Trophoblast cell (in vitro differentiated cells and primary cell): Measurements from ENCODE around the gene SLC9A6.
A peak's percentile ranks its signal among the peaks of the same experiment; 100 is the strongest.
"Not testable (repeated sequence)": the region's sequence is repeated elsewhere in the genome, so short reads cannot be mapped to it uniquely, and the experiment has no call there.

Experiments used
- DNase-seq, 2 donors: peaks; one replicate each; pipeline ENCODE4 v3.0.0-alpha.2; 2016
- H2AFZ ChIP-seq: 2 replicates; pipeline ENCODE4 v1.6.1; 2013; ENCODE audit warnings: low read length, moderate library complexity, mild to moderate bottlenecking; ENCODE audit not compliant: insufficient read depth, poor library complexity
- H2AK5ac ChIP-seq: 2 replicates; pipeline ENCODE4 v1.6.1; 2013; ENCODE audit warnings: mild to moderate bottlenecking, low read length
- H2BK120ac ChIP-seq: 2 replicates; pipeline ENCODE4 v1.6.1; 2013; ENCODE audit warnings: low read length, mild to moderate bottlenecking, moderate library complexity; ENCODE audit not compliant: insufficient read depth, poor library complexity
- H2BK12ac ChIP-seq: 2 replicates; pipeline ENCODE4 v1.6.1; 2013; ENCODE audit warnings: mild to moderate bottlenecking, low read length, moderate library complexity
- H2BK5ac ChIP-seq: 2 replicates; pipeline ENCODE4 v1.6.1; 2013; ENCODE audit warnings: low read length, low read depth, moderate library complexity, mild to moderate bottlenecking; ENCODE audit not compliant: poor library complexity
- H3K14ac ChIP-seq: 2 replicates; pipeline ENCODE4 v1.6.1; 2013; ENCODE audit warnings: mild to moderate bottlenecking, low read length
- H3K18ac ChIP-seq: 2 replicates; pipeline ENCODE4 v1.6.1; 2013; ENCODE audit warnings: mild to moderate bottlenecking, low read length
- H3K23ac ChIP-seq: 2 replicates; pipeline ENCODE4 v1.6.1; 2013; ENCODE audit warnings: low read length
- H3K27ac ChIP-seq: 2 replicates; pipeline ENCODE4 v1.5.1; 2013; ENCODE audit warnings: low read depth, mild to moderate bottlenecking, inconsistent platforms, low read length, moderate library complexity
- H3K27me3 ChIP-seq: 2 replicates; pipeline ENCODE4 v1.6.1; 2013; ENCODE audit warnings: inconsistent platforms, mild to moderate bottlenecking, low read length, moderate library complexity; ENCODE audit not compliant: insufficient read depth
- H3K36me3 ChIP-seq, 2 experiments: 1 replicate in 1 of 2; 2 replicates in 1 of 2; pipeline ENCODE4 v1.6.1; 2013; ENCODE audit warnings: low read length in 2 of 2, mild to moderate bottlenecking in 2 of 2, moderate library complexity in 1 of 2; ENCODE audit not compliant: insufficient read depth in 2 of 2, control insufficient read depth in 1 of 2
- H3K4ac ChIP-seq: 2 replicates; pipeline ENCODE4 v1.6.1; 2013; ENCODE audit warnings: low read depth, mild to moderate bottlenecking, low read length, moderate library complexity
- H3K4me1 ChIP-seq, 2 experiments: 1 replicate in 1 of 2; 2 replicates in 1 of 2; pipeline ENCODE4 v1.6.1; 2013; ENCODE audit warnings: low read length in 2 of 2, mild to moderate bottlenecking in 2 of 2, moderate library complexity in 1 of 2; ENCODE audit not compliant: insufficient read depth in 2 of 2, control insufficient read depth in 1 of 2
- H3K4me2 ChIP-seq: 2 replicates; pipeline ENCODE4 v1.6.1; 2013; ENCODE audit warnings: inconsistent platforms, mild to moderate bottlenecking, low read length, moderate library complexity
- H3K4me3 ChIP-seq: 2 replicates; pipeline ENCODE4 v1.5.1; 2013; ENCODE audit warnings: mild to moderate bottlenecking, low read depth, low read length, inconsistent platforms
- H3K79me1 ChIP-seq: one replicate; pipeline ENCODE4 v1.6.1; 2013; ENCODE audit warnings: low read length
- H3K79me2 ChIP-seq: 2 replicates; pipeline ENCODE4 v1.6.1; 2013; ENCODE audit warnings: low read length, mild to moderate bottlenecking; ENCODE audit not compliant: control insufficient read depth, insufficient read depth, poor library complexity
- H3K9ac ChIP-seq: 2 replicates; pipeline ENCODE4 v1.6.1; 2013; ENCODE audit warnings: mild to moderate bottlenecking, low read length
- H3K9me3 ChIP-seq: 2 replicates; pipeline ENCODE4 v1.6.1; 2013; ENCODE audit warnings: low read depth, mild to moderate bottlenecking, control low read depth, inconsistent platforms, low read length; ENCODE audit not compliant: insufficient read depth
- H4K12ac ChIP-seq: 2 replicates; pipeline ENCODE4 v1.6.1; 2013; ENCODE audit warnings: low read depth, mild to moderate bottlenecking, low read length, moderate library complexity
- H4K8ac ChIP-seq: 2 replicates; pipeline ENCODE4 v1.6.1; 2013; ENCODE audit warnings: low read depth, mild to moderate bottlenecking, low read length, moderate library complexity
- H4K91ac ChIP-seq: one replicate; pipeline ENCODE4 v1.6.1; 2013; ENCODE audit warnings: low read depth, mild to moderate bottlenecking, low read length, moderate library complexity
- WGBS: extraction: QIAGEN DNeasy Blood & Tissue Kit; methylation state at CpG from one replicate; pipeline ENCODE4 v1.1.7; 2013; ENCODE audit warnings: missing lambda C conversion rate; ENCODE audit not compliant: insufficient read length, insufficient coverage; ENCODE audit errors: extremely low coverage; 5-methylcytosine and 5-hydroxymethylcytosine counted together

Gene SLC9A6

DNA sequence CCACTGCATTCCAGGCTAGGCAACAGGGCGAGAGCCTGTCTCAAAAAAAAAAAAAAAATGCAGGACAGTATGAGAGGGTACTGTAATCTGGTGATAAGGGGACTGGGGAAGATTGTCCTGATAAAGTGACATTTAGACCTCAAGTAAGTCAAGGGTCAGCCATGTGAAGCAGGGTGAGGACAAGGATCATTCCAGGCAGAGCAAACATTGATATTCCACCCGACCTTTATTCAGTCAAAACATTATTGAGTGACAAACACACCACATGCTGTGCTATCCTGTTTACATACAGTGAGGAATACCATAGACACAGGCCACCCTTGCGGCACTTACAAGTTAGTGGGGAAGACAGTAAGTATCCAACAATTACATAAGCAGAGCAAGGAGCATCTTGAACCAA is 64.4 kb downstream of the SLC9A6 start:
- Histone ChIP-seq H2BK120ac (no peak overlapping the region), H2BK12ac (no peak overlapping the region), H3K27ac (no peak overlapping the region), H4K8ac (no peak overlapping the region), H3K14ac (no peak overlapping the region), H3K18ac (no peak overlapping the region), H2AFZ (no peak overlapping the region), H3K79me2 (no peaks in the 10 kb centered on the region), H2BK5ac (no peak overlapping the region), H3K4ac (no peak overlapping the region), H3K23ac (no peak overlapping the region), H3K27me3 (no peaks in the 10 kb centered on the region), H3K9ac (no peak overlapping the region), H4K12ac (no peak overlapping the region), H3K4me2 (no peak overlapping the region), H2AK5ac (no peak overlapping the region), H4K91ac (no peak overlapping the region), H3K4me1 (no peaks in the 10 kb centered on the region), H3K36me3 (no peaks in the 10 kb centered on the region), H3K4me3 (no peak overlapping the region), H3K79me1 (no peaks in the 10 kb centered on the region), H3K9me3 (no peaks in the 10 kb centered on the region)
- DNase-seq: no peak
- WGBS: no CpG with 5 or more reads among the region's 3 CpGs

DNA sequence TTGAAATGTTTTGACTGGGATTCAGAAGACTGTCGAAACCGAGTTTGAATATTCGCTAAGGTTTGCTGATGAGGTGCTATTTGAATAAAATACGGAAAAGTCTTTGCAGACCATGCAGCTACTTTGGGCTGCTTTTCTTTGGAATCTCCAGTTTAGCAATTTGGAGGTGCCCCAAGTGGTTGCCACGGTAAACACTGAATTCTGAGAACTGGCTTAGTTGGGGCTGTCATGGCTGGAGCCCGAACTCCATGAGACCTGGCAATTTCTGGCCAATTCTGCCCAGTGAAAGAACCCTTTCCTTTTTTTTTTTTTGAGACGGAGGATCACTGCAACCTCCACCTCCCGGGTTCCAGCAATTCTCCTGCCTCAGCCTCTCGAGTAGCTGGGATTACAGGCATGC is 65.6 kb downstream of the SLC9A6 start:
- not testable (repeated sequence) for H3K18ac ChIP-seq, H3K23ac ChIP-seq, H3K79me2 ChIP-seq, H4K8ac ChIP-seq, H2AFZ ChIP-seq, H3K4me3 ChIP-seq, H3K4me2 ChIP-seq, H3K79me1 ChIP-seq, H3K27ac ChIP-seq, H3K9me3 ChIP-seq, H3K27me3 ChIP-seq, H4K91ac ChIP-seq, H2BK12ac ChIP-seq, H3K36me3 ChIP-seq, DNase-seq, H3K4ac ChIP-seq, H2AK5ac ChIP-seq, H3K14ac ChIP-seq, H3K4me1 ChIP-seq, H3K9ac ChIP-seq, H4K12ac ChIP-seq, H2BK120ac ChIP-seq, H2BK5ac ChIP-seq
- no CpG with 5 or more reads among the region's 9 CpGs for WGBS

DNA sequence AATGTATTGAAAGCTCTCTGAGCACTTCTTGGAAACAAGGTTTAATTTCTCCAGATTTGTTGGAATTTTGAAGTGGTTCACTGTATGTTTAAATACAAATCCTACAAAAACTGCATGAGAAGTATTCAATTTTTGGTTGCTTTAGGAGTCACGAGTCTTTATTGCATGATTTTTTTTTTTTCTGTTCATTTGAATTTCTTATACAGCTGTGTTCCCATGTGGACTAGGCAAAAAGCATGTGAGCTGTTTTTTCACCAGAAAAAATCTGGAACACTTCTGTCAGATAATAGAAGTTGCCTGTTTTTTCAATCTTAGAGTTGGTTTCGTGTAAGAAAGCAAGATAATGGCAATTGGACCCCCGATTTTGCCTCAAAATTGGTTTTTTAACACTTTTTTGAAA is 66.4 kb downstream of the SLC9A6 start:
- Histone ChIP-seq H2AK5ac (no peak overlapping the region), H4K12ac (no peak overlapping the region), H3K14ac (no peak overlapping the region), H3K4me1 (no peaks in the 10 kb centered on the region), H4K8ac (no peak overlapping the region), H3K9me3 (no peaks in the 10 kb centered on the region), H3K4ac (no peak overlapping the region), H3K4me3 (no peak overlapping the region), H3K27ac (no peak overlapping the region), H3K18ac (no peak overlapping the region), H2AFZ (no peak overlapping the region), H2BK12ac (no peak overlapping the region), H3K36me3 (no peaks in the 10 kb centered on the region), H3K4me2 (no peak overlapping the region), H3K9ac (no peak overlapping the region), H2BK5ac (no peak overlapping the region), H2BK120ac (no peak overlapping the region), H4K91ac (no peak overlapping the region), H3K79me2 (no peaks in the 10 kb centered on the region), H3K27me3 (no peaks in the 10 kb centered on the region), H3K79me1 (no peaks in the 10 kb centered on the region), H3K23ac (no peak overlapping the region)
- no CpG with 5 or more reads among the region's 3 CpGs for WGBS
- no peak for DNase-seq

GRCh38 chrX:136055651-136056221 is 70.5 kb downstream of the SLC9A6 start:
- Histone ChIP-seq H2BK120ac (no peak overlapping the region), H3K23ac (no peak overlapping the region), H4K8ac (no peak overlapping the region), H3K4ac (no peak overlapping the region), H3K27me3 (no peaks in the 10 kb centered on the region), H3K27ac (no peak overlapping the region), H3K79me1 (no peaks in the 10 kb centered on the region), H3K9ac (no peak overlapping the region), H2AK5ac (no peak overlapping the region), H3K14ac (no peak overlapping the region), H3K4me2 (no peak overlapping the region), H3K4me1 (no peaks in the 10 kb centered on the region), H3K9me3 (no peaks in the 10 kb centered on the region), H2BK12ac (no peak overlapping the region), H2AFZ (no peak overlapping the region), H3K36me3 (no peaks in the 10 kb centered on the region), H3K18ac (no peak overlapping the region), H4K12ac (no peak overlapping the region), H3K79me2 (no peaks in the 10 kb centered on the region), H4K91ac (no peak overlapping the region), H2BK5ac (no peak overlapping the region), H3K4me3 (no peak overlapping the region)
- no CpG with 5 or more reads among the region's 5 CpGs for WGBS
- peak in 1 of 2 donors; percentile 35 for DNase-seq
